ENCODE data around the gene DYNLT1.

GRCh38 chr6:158647501-158647900 lies 3.0 kb upstream of the DYNLT1 start:
- no peak for TF ChIP-seq ZNF384 (IDR thresholded peaks at IDR 0.05; ENCODE audit: low read depth, low read length)
- TF ChIP-seq, protein P1, sequence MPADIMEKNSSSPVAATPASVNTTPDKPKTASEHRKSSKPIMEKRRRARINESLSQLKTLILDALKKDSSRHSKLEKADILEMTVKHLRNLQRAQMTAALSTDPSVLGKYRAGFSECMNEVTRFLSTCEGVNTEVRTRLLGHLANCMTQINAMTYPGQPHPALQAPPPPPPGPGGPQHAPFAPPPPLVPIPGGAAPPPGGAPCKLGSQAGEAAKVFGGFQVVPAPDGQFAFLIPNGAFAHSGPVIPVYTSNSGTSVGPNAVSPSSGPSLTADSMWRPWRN (IDR thresholded peaks at IDR 0.05; ENCODE audit: low read depth), result no peak
- no peak for TF ChIP-seq TCF7L2 (IDR thresholded peaks at IDR 0.05; ENCODE audit: low read depth, low read length)
- no peak for TF ChIP-seq CTCF (IDR thresholded peaks at IDR 0.05 in 2 of 3, conservative IDR thresholded peaks at IDR 0.05 in 1 of 3; ENCODE audit: insufficient read depth in 2 of 3, low read depth in 1 of 3, low read length in 3 of 3)
